NCI-H82 treated with DMSO at 0.1 percent for 48 hours (cell line): ENCODE measurements around the gene RANBP3L.
"Not testable (repeated sequence)": the region's sequence is repeated elsewhere in the genome, so short reads cannot be mapped to it uniquely, and the experiment has no call there.

ENCODE experiments used
- DNase-seq: peaks from one replicate; lab custom pipeline; 2025; ENCODE audit not compliant: unreplicated experiment; lab: John Stamatoyannopoulos, UW

Gene RANBP3L, protein sequence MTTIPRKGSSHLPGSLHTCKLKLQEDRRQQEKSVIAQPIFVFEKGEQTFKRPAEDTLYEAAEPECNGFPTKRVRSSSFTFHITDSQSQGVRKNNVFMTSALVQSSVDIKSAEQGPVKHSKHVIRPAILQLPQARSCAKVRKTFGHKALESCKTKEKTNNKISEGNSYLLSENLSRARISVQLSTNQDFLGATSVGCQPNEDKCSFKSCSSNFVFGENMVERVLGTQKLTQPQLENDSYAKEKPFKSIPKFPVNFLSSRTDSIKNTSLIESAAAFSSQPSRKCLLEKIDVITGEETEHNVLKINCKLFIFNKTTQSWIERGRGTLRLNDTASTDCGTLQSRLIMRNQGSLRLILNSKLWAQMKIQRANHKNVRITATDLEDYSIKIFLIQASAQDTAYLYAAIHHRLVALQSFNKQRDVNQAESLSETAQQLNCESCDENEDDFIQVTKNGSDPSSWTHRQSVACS

DNA sequence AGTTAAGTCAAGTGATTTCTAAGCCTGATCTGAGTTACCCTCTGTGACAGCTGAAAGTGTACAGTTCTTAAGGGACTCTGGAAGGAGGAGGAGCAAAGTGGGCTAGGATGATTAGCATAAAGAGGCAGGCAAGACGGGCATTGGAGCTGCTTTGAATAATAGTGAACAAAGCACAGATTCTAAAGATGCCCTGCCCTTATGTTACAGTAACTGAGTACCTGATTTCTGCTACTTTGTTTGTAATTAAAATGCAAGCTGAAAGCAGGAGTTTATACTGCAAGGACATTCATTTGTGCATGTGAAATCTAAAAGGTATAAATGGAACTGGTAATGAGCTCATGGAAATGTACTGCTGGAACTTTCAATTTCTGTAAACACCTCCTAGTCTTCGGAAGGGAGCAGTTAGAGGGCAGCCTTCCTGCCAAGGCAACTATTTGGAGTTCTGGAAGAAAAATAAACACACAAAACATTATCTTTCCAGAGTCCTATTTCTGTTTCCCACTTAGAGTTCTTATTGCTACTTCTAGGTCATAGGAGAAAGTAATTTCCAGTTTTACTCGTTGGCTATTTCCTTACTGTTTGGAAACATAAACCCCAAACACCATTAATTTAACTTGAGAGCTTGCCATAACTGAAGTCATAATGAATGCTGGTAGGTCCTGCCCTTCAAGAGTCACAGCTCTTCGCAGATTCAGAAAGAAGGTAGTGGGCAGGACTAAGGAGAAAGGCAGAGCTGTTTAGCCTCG is at the start of gene RANBP3L:
Gene RANBP3L, minus strand, starts transcription at position 45 of the 746 bp plus-strand sequence. CDS start 486 bp downstream, outside the sequence.
- peak; percentile 2 for DNase-seq

DNA sequence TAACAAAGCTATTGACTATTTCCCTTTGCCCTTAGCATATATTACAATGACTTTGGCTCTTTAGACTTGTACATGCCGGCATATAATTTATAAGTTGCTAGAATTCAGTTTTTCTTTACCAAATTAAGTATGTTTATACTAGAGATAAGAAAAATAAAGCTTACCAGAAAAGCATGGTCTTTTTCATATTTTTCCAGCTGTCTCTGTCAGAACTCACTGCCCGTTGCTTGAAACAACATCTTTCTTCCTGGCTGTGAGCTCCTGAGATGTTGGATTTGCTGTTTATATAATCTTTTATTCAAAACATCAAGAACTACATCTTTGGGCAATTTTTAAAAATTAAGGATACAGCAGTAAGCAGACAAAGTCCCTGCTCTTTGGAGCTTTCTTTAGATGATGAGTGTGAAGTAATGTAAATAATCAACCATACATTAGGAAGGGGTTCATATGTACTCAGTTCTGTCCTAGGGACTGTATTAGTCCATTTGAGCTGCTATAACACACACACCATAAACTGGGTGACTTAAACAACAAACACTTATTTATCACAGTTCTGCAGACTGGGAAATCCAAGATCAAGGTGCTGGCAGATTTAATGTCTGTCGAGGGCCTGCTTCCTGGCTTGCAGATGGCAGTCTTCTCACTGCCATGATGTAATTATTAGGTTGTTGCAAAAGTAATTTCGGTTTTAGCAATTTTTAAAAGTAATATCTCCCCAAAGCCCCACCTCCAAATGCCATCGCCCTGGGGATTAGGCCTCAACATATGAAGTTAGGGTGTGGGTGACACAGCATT is 45.4 kb upstream of the RANBP3L start:
- no peak for DNase-seq

DNA sequence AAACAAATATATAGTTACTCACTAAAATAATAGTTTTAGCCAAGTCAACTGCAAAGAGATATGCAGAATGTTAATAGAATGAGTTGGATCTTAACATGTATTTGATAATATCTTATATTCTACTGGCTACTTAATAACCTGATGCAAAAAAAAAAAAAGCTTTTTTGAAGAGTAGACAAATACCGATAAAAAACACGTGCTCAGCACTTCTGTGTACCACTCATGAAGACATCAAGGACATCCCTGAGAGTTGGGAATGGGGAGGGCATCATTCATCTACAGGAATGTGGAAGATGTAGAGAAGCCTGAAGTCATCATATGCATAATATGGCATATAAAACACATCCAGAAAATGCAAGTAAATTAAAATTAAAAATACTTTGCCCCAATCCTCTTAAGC is 43.2 kb upstream of the RANBP3L start:
- DNase-seq, result no peak

DNA sequence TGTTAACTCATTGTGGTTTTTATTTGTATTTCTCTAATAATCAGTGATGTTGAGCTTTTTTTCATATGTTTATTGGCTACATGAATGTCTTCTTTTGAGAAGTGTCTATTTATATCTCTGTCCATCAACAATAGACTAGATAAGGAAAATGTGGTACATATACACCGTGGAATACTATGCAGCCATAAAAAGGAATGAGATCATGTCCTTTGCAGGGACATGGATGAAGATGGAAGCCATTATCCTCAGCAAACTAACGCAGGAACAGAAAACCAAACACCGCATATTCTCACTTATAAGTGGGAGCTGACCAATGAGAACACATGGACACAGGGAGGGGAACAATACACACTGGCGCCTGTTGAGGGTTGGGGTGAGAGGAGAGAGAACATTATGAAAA is 40.0 kb upstream of the RANBP3L start:
- DNase-seq, result not testable (repeated sequence)

DNA sequence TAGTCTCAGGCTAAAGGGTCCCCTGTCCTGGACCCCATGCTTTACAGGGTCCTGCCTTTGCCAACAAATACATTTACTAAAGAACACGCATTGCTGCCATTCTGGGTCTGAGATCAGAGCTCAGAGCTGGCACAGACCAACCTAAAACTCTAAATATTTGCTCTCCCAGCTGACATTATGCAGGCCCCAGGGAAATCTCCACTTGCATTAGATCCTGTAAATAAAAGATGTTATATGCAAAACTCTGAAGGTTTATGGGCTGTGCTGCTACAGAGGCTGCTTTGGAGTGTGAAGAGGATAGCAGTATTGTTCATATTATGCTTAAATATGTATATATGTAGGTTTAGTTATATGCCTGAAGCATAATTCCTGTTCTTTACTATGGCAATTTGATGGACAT is 35.9 kb upstream of the RANBP3L start:
- no peak for DNase-seq

DNA sequence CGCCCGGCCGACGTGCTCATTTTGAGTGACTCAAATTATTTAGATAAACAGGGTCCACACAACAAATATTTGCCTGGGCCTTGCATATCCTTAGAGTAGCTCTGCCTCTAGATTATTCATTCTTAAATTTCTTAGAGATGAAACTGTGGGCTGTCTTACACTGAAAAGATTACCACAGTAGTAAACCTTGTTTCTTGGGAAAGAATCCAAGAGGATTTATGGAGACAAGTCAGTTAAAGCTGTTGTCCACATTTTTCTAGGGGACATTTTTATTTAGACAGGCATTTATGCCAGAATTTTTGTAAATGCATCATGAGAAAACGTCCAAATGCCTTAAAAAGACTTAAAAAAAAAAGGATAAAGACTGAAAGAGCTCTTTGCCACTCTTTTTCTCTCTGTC is 32.6 kb upstream of the RANBP3L start:
- no peak for DNase-seq

DNA sequence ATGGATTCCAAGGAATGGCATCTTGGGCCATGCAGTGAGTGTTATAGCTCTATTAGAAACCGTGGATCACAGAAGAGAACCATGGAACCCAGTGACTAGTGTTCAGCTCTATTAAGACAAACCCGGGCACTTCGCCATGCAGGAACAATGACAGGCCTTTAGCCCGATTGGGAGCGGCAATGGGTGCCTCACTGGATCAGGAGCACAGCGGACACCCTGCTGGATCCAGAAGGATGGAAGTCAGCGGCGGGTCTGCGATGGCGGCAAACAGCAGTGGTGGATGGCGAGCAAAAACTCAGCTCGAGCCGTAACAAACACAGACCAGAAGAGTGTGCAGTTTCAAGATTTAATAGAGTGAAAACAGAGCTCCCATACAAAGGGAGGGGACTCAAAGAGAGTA is 31.0 kb upstream of the RANBP3L start:
- DNase-seq, result not testable (repeated sequence)

DNA sequence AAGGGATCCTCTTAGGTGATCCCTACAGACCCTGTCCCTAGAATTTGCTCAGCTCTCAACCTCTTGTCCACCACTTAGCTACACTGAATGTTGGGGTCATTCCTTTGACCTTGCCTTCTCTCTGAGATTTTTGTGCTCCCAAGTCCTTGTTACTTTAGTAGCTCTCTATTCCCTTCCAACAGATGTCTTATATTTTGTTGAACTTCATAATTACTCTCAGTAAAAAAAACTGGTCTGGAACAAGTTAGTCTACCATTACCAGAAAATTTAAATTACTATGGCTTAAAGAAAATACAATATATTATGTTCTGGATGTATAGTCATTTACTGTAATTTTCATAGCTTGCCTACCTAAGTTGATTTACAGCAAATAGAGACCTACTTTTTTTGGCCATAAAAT is 23.5 kb upstream of the RANBP3L start:
- DNase-seq, result no peak

DNA sequence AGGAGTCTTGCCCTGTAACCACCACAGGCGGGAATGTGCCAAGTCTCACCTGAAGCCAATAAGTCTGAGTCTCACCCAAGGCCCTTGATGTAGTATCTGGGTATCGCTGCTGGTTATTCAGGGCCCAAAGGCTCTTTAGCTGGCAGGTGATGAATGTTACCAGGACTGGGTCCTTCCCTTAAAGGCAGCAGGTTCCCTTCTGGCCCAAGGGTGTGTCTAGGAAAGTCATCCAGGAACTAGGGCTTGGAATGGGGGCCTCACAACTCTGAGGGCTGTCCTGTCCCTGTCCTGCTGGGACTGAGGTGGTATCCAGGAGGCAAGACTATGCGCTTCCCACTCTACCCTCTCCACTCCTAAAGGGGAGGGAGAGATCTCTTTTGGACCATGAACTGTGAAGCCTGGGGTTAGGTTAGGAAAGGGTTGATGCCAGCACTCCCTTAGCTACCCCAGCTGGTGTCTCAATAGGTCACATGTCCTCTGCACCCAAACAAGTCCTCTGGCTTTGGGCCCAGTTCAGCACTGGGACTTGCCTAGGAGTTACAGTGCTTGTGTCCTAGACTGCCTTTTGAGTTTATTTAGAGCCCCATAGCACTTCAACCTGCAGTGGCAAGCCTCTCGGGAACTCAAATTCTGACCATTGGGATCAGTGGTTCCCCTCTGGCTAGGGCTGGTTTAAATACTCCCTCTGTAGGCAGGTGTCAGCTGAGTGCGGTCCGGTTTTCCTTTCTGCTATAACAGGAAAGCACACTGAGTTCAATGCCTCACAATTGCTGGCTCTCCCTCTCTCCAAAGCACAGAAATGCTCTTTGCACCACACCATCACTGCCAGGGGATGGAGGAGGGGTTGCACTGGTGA is 22.5 kb upstream of the RANBP3L start:
- DNase-seq, result no peak

DNA sequence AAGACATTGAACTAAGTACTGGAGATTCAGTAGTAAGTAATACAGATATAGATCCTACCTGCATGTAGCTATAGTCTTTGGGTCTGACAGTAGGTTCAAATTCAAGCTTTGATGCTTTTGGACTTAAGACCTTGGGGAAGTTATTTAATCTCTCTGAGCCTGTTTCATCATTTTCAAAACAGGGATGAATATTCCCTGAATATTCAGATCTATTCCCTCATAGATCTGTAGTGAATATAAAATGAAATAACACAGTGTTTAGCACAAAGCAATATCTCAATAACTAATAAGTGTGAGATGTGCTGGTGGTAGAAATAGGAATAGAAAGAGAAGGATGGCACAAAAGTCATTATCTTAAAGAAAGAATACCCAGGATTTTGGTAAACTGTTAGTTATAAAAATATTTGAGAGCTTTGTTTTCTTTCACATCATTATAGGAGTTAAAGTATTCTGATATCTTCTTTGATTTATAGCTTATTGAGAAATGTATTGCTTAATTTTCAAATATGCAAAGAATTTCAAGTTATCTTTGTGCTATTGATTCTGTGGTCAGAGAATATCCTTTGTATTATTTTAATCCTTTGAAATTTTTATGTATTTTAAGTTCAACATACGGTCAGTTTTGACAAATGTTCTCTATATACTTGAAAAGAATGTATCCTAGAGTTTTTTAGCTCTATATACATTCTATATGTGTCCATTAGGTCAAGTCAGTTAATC is 11.4 kb upstream of the RANBP3L start:
- no peak for DNase-seq

DNA sequence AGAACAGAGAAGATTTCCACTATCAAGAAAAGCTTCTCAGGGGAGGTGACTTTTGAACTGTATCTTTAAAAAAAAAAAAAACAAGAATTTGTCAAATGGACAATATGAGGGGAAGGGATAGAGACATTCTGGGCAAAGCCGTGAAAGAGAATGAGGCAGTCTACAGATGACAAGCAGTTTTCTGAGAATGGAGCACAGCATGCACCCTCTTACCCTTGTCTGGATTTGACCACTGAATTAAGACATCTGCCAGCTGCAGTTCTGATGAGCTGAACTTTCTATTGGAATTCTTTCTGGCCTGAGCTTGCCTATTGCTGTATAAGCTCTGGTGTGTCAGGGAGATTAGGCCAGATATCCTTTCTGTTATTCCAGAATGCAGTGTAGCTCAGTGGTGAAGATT is 10.3 kb upstream of the RANBP3L start:
- DNase-seq, result no peak

DNA sequence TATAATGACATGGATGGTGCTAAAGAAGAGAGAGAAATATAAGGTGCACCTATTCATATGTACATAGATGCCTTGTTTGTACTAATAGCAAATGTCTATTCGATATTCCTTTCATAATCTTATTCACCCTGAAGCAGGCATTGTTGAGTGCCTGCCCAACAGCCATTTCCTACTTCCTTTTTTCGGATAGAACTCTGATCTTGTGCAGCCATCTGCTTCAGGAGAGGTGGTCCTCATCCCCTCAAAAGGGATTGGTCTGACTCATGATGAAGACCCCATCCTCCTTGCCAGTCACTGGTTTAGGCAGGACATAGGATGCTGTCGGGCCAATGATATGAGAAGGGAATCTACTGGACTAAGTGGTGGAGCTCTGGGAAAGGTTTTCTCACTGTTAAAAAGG is 8.4 kb upstream of the RANBP3L start:
- no peak for DNase-seq

DNA sequence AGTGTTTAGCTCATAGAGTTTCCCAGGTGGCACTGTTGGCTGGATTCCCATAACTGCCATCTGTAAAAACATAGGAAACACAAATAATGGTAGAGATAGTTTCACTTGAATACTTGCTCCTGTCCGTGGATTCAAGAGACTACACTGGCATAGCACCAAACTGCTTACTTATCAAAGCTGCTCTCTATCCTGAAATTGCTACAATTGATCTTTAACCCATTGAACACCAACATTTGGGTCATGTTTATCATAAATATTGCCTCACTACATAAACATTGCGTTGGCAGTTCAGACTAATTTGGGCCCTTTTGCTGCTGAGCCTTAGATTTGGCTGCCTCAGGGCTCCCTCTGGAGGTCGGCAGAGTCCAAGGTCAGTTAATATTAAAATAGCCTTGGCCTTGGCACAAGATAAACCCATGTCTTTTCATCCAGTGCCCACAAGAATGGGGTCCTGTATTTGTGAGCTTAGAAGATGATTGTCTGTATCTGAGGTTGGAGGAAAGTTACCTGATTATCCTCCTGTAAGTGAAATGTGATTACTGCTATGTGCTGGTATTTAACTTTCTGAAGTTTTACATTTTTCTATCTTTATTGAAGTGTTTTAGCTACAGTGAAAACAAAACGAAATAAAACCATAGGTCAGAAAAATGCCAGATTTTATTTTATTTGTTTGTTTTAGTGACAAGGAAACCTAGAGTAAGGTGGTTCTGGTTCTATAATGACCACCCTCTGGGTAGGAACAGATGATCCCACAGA is 4.0 kb upstream of the RANBP3L start:
- DNase-seq, result no peak

DNA sequence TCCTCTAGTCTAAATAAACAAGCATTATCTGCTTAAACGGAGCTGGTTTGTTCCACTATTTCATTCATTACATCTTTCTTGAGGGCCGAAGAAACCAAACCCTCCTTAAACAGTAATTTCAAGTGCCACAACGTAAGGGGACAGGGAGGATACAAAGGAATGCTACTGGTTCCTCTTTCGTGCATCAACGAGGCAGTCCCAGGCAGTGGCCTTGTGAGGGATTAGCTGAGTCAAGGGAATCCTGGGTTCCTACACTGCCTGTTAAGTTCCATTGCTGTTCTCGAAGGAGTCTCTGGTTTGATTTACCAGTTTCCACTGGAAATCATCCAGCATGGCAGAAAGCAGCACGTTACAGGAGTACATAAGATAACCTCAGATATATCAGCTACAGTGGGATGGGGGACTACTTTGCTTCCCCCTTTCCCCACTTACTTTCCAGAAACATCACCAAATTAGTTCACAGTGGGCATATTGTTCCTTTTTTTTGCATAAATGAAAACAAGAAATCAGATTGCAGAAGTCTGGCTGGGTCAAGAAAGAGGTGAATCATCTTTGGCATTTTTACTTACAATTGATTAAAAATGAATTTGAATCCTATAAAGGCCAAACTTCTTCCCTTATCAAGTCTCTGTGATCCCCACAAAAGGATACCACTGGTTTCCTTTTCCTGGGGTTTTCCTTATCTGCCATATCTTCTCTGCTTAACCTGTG is 2.5 kb upstream of the RANBP3L start:
- DNase-seq, result no peak

DNA sequence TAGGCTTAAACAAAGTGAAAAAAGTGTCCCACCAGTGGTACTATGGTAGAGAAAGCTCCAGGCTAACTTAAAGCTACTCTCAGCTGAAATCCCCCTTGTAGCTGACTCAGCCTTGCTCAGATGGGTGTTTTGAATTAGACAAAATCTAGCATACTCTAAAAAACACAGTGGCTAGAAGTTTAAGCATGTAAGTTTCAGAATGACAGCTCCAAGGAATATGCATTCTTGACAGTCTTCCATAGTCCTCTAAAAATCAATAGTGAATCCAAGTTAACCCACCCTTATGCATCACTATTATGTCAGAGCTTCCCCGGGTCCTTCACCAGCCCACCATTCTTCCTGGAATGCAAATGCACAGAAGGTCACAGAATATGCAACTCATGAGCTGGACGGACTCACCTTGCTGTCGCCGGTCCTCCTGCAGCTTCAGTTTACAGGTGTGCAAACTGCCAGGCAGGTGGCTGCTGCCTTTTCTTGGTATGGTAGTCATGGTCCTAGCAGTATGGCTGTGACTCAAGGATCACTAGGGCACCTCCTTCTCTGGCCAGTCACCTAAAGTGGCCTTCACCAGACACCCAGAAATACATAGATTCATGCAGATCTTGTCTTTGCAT is 668 bp downstream of the RANBP3L start:
- no peak for DNase-seq

DNA sequence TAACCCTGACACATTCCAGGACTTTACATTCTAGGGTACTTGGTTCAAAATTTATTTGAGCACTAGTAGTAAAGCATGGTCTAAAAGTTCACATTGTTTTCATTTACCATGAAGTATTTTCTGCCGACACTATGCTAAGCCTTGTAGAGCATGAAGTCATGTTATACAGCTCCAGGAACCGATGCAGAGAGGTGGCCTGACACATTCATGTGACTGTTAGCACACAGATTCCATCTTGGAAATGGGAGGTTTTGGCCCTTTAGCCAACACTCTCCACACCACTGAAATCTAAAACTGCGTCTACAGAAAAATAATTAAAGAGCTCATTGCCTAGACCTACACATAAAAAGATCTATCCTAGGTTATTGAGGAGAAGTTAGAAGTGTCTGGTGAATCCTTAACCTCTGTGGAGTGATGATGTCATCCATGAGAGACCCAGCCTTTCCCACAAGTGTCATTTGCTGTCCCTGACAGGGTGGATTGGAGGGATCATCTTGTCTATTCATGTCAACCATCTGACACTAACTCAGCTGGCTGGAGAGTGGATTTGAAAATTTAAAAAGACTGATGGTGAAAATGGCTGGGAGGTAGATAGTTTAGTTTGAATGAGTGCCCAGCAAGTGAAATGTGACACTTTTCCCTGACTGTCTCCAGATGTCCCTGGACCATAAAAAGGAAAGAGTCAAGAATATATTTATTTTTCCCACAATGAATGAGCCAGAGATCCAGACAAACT is 1.3 kb downstream of the RANBP3L start:
- no peak for DNase-seq

DNA sequence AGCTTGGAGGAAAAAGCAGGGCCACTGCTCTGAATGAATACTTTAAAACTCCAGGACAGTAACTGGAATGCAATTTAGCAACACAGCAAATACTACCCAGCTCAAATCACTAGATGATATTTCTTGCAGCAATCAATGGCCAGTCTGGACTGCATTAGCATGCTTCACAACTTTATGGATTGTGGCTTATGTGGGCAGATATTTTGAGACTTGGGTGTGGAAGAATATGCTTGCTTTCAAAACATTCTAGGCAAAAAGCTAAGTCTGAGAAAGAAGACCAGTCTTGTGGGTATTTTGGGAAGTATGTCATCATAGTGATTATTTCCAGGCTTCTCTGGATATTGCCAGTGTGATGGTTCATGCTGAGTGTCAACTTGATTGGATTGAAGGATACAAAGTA is 3.1 kb downstream of the RANBP3L start:
- DNase-seq, result no peak
